ENCODE data around the gene LCN12.
"Not testable (repeated sequence)": the region's sequence is repeated elsewhere in the genome, so short reads cannot be mapped to it uniquely, and the experiment has no call there.

LCN12 gene

GRCh38 chr9:136991993-136992818 lies 40.1 kb downstream of the LCN12 start, which contains the start of gene PAXX:
PAXX (plus strand) TSS chr9:136992422; CDS start chr9:136992444, 22 bp downstream.
- peak; percentile 84 for DNase-seq

GRCh38 chr9:136992819-136993369 lies 40.8 kb downstream of the LCN12 start:
- no peak for DNase-seq

- no peak for DNase-seq
These were observed 42.3 kb downstream of the LCN12 start for GRCh38 chr9:136994180-136994887.

DNA sequence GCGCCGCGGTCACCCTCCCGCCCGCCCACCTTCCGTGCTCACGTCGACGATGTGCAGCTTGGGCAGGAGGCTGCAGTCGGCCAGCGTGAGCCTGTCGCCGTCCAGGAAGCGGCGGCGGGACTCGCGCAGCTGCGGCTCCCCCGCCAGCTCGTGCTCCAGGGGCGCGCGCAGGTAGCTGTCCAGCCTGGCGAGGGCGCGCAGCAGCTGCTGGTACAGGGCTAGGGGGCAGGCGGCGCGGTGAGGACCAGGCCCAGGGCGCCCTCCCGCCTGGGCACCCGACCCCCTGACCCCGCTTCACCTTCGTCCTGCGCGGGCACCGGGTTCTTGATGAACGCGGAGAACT lies 42.8 kb downstream of the LCN12 start:
- DNase-seq = no peak

- DNase-seq = no peak
These were observed 43.3 kb downstream of the LCN12 start for GRCh38 chr9:136995362-136995761.

GRCh38 chr9:136995772-136996311 lies 43.8 kb downstream of the LCN12 start:
- DNase-seq = no peak

DNA sequence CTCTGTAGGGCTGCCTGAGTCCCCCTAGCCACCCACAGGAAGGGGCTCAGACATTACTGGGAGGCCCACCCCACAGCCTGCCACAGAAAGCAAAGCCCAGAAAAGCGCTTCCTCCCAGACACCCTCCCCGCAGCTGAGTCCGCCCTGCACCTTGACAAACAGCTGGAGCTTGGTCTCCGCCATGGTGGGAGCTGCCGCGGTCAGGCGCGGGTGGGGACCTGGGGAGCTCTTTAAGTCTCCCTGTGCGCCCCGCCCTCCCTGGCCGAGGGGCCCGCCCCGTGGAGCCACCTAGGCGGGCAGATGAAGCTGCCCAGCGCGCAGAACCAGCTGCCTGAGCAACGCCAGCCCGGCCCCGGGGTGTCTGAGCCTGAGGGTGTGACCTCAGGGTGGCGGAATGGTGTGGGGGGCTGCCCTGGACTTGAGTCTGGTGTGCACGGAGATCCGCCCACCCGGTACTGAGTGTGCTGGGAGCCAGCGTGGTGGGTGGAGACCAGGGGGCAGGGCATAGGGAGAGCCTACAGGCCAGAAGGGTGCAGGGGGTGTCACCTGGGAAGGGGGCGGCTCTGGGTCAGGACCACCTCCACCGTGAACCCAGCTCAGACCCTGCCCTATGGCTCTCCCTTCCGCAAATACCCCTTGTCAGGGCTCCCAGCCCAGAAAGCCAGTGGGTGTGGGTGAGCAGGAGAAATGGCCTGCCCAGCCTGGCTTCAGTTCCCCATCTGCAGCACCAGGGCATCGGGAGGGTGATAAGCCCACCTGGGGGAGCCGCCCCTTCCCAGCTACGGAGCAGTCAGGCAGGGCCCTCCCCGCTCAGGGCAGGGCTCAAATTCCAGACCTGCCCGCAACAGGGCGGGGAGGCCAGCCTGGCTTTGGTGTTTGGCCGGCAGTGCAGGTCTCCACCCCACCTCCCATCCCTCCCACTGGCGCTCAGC lies 44.6 kb downstream of the LCN12 start, which contains the start of gene CLIC3:
Gene CLIC3 (minus strand): TSS at position 208 of the 932 bp plus-strand sequence. CDS start 25 bp downstream, at position 183.
- no peak for DNase-seq

GRCh38 chr9:136997371-136997770 lies 45.3 kb downstream of the LCN12 start:
- DNase-seq = no peak

DNA sequence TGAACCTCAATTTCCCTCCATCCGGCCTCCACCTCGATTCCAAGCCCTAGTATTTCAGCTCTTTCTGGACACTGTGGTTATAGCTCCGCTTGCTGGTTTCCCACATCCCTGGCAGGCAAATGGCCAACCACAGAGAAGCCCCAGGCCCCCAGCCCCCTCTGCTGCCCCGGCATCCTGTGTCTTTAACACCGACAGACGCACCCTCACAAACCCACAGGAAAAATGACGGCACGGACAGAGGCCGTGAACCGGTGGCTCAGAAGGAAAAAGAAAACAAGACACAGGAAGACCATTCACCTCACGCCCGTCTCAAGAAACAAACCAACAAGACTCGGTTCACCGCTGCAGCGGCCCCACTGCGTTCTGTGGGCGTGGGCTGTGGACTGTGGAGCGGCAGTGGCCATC lies 45.8 kb downstream of the LCN12 start:
- no peak for DNase-seq

DNA sequence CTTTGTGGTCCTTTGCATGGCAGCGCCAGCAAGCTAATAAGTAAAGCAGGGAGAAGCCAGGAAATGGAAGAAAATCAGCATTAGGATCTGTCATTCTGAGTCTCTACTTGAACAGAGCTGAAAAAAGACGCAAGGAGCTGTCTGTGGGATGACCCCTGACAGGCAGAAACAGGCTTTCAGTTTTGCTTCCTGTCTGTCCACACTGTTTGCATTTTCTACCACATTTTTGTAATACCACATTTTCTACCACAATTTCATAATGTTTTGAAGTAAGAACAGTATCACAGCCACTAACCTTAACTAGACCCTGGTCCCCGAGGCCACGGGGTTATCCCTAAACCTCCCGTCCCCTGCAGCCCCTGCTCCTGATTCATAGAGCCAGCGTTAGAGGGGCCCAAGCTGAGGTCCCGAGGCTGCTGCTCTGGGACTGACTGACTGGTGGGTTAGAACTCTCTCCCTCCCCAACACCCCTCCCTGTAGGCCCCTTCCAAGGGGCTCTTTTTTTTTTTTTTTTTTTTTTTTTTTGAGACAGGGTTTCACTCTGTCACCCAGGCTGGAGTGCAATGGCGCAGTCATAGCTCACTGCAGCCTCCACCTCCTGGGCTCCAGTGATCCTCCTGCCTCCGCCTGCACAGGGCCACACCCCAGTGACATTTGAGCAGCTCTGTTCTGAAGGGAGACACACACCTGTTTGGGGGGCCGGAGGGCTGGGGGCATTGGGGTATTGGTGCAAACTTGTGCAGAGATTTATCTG lies 48.3 kb downstream of the LCN12 start:
- DNase-seq = no peak

- DNase-seq = no peak
These were observed 50.0 kb downstream of the LCN12 start for GRCh38 chr9:137001857-137002645.

DNA sequence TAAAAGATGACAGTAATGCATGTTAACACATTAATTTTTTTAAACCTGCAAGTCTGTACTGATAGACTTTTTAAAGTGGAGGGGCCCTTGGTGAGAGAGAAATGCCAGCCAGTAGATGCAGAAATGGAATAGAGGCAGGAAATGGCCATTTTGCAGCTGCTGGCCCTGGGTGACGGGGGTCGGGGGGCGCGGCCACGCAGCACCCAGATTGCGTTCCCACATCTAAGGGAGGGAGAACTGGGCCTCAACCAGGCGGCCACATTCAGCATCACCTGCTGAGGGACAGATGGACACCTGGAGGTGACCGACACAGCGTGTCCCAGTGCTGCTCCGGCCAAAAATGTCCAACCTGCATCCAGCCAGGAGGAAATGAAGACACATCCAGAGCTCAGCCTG lies 50.6 kb downstream of the LCN12 start:
- DNase-seq = no peak

DNA sequence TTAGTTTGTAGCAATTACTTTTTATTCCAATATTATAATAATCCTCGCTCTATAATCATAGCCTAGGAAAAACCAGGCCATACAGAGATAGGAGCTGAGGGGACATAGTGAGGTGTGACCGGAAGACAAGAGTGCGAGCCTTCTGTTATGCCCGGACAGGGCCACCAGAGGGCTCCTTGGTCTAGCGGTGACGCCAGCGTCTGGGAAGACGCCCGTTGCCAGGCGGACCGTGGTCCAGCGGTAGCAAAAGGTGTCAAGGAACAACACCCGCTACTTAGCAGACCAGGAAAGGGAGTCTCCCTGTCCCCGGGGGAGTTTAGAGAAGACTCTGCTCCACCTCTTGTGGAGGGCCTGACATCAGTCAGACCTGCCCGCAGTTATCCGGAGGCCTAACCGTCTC lies 52.2 kb downstream of the LCN12 start:
- DNase-seq = not testable (repeated sequence)

Data from NCI-H1436 (cell line).